MM.1S (cell line): Measurements from ENCODE around the gene ESYT3.

ENCODE experiments used
- CTCF ChIP-seq: fragments of 300-600 bp; sonication (generic); IDR thresholded peaks from 2 replicates; pipeline ENCODE4 v1.5.1; 2016; ENCODE audit warnings: antibody characterized with exemption, low read length, mixed read lengths
- EZH2 ChIP-seq: fragments of 300-600 bp; sonication (generic); optimal IDR thresholded peaks from 2 replicates; pipeline ENCODE3; 2017; ENCODE audit warnings: low read depth, mild to moderate bottlenecking, antibody characterized with exemption, low read length, mixed read lengths
- EZH2phosphoT487 ChIP-seq: fragments of 300-600 bp; sonication (generic); IDR thresholded peaks from 2 replicates; pipeline ENCODE4 v1.6.1; 2018; ENCODE audit warnings: antibody characterized with exemption, low read length

- no peak for TF ChIP-seq EZH2
- no peak for TF ChIP-seq CTCF
- no peak for TF ChIP-seq EZH2phosphoT487
Measured at GRCh38 chr3:138445654-138446053, 11.2 kb downstream of the ESYT3 start.
